Transverse colon (tissue), 4 donors: Measurements from ENCODE around the gene PPP1R12B. TPM values are rescaled to one million over a fixed set of nuclear protein-coding genes. Genes with fewer than 3 reads are reported as not detected.
A peak's percentile ranks its signal among the peaks of the same experiment; 100 is the strongest.

Experiments
- DNase-seq: peaks from one replicate; pipeline ENCODE4 v3.0.0-alpha.2; 2019
- H3K27ac ChIP-seq, 4 donors: fragments of 200-600 bp; sonication (generic); 2 replicates each; pipeline ENCODE4 v1.5.1; 2016 to 2018; ENCODE audit warnings: inconsistent platforms in 4 of 4
- H3K27me3 ChIP-seq: fragments of 200-600 bp; sonication (generic); 2 replicates; pipeline ENCODE4 v1.5.1; 2017; ENCODE audit warnings: inconsistent platforms
- H3K36me3 ChIP-seq, 4 donors: fragments of 200-600 bp; sonication (generic); 2 replicates each; pipeline ENCODE4 v1.5.1; 2017 to 2019; ENCODE audit warnings: inconsistent platforms in 4 of 4
- H3K4me1 ChIP-seq, 4 donors: fragments of 200-600 bp; sonication (generic); 2 replicates each; pipeline ENCODE4 v1.5.1; 2017 to 2020; ENCODE audit warnings: inconsistent platforms in 4 of 4
- H3K4me3 ChIP-seq, 4 donors: fragments of 200-600 bp; sonication (generic); 1 replicate in 1 of 4; 2 replicates in 3 of 4; pipeline versions ENCODE4 v1.5.1 to v1.6.1; 2017 to 2019; ENCODE audit warnings: inconsistent platforms in 4 of 4
- H3K9me3 ChIP-seq, 2 donors: fragments of 200-600 bp; sonication (generic); 2 replicates each; pipeline ENCODE4 v1.5.1; 2017 to 2019; ENCODE audit warnings: inconsistent platforms in 2 of 2
- EP300 ChIP-seq: sonication (generic); formaldehyde crosslinking; IDR thresholded peaks from one replicate; pipeline ENCODE4 v1.6.1; 2017; ENCODE audit warnings: antibody characterized with exemption, low read depth
- POLR2A ChIP-seq: fragments of 450-650 bp; IDR thresholded peaks from one replicate; pipeline ENCODE4 v1.6.1; 2016; ENCODE audit warnings: antibody characterized with exemption, mild to moderate bottlenecking, moderate library complexity
- POLR2AphosphoS5 ChIP-seq, 3 donors: sonication (generic); formaldehyde crosslinking; IDR thresholded peaks; one replicate each; pipeline ENCODE4 v1.6.1; 2016; ENCODE audit warnings: antibody characterized with exemption in 3 of 3
- WGBS, 2 donors: methylation state at CpG; one replicate each; pipeline ENCODE4 v1.1.5; 2018; ENCODE audit warnings: low coverage in 1 of 2; 5-methylcytosine and 5-hydroxymethylcytosine counted together
- in situ Hi-C, 4 donors: fragments of 200-750 bp; cut with MboI; loops; one replicate each; pipeline versions ENCODE4 v1.15.0 to v1.15.1; 2017; ENCODE audit warnings: low sequenced_read_pairs in 3 of 4, low pct_ligation_motif_present in 1 of 4, low pct_unique_long_range_greater_than_20kb in 1 of 4
- intact Hi-C: fragments of 100-400 bp; cut with DNase I; formaldehyde crosslinking; loops from one replicate; pipeline ENCODE4 v1.15.1; 2023; ENCODE audit warnings: low total_unique reads
- total RNA-seq, 4 donors: library from RNA; depleted of rRNA; stranded (reverse); fragments of >200 nt; gene quantifications; one replicate each; pipeline ENCODE4 v1.1.0, GENCODE V29; 2016
- TF ChIP-seq, protein P1 (sequence below), 5 experiments: fragments of 200-600 bp in 3 of 5; fragments of 450-650 bp in 2 of 5; sonication (generic) in 3 of 5; IDR thresholded peaks; 1 replicate in 2 of 5; 2 replicates in 3 of 5; pipeline ENCODE4 v1.5.1; 2016 to 2017; ENCODE audit warnings: antibody characterized with exemption in 5 of 5, inconsistent platforms in 3 of 5, mild to moderate bottlenecking in 2 of 5, moderate library complexity in 1 of 5

Gene PPP1R12B
- total RNA-seq, 4 donors from 2014 or later: 92.7 to 254 (median 137) TPM

DNA sequence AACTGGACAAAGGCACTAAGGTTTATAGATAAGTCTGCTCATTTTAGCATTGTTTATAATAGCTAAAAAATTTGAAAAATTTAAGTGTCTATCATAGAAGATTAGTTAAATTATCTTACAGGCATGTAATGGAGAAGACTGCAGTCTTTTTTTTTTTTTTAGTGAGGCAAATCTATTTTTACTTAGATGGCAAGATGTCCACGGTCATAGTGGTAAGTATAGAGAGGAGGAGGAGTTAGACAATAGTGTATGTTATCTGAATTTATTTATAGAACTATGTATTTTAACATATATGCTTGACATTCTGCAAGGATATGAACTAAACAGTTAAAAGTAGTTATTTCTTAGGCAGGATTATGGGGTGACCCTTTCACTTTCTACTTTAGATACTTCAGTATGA is 212.7 kb downstream of the PPP1R12B start:
- WGBS, 2 donors: 54 to 63% methylated on average over 1 of the region's 1 CpG
- intact Hi-C loops: no loop called here
- in situ Hi-C loops: no loop called here
- TF ChIP-seq, protein P1, sequence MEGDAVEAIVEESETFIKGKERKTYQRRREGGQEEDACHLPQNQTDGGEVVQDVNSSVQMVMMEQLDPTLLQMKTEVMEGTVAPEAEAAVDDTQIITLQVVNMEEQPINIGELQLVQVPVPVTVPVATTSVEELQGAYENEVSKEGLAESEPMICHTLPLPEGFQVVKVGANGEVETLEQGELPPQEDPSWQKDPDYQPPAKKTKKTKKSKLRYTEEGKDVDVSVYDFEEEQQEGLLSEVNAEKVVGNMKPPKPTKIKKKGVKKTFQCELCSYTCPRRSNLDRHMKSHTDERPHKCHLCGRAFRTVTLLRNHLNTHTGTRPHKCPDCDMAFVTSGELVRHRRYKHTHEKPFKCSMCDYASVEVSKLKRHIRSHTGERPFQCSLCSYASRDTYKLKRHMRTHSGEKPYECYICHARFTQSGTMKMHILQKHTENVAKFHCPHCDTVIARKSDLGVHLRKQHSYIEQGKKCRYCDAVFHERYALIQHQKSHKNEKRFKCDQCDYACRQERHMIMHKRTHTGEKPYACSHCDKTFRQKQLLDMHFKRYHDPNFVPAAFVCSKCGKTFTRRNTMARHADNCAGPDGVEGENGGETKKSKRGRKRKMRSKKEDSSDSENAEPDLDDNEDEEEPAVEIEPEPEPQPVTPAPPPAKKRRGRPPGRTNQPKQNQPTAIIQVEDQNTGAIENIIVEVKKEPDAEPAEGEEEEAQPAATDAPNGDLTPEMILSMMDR (IDR thresholded peaks at IDR 0.05): no peak
- TF ChIP-seq POLR2AphosphoS5 (IDR thresholded peaks at IDR 0.05): no peak
- Histone ChIP-seq H3K4me3 (no peak overlapping the region), H3K36me3 (peaks cover 0 to 17% (median 4%) of the 10 kb centered on the region in 4 donors), H3K27ac (peak overlapping the region; percentile 36 to 88 (median 71)), H3K9me3 (no peaks in the 10 kb centered on the region), H3K27me3 (no peaks in the 10 kb centered on the region), H3K4me1 (peaks cover 7 to 72% (median 26%) of the 10 kb centered on the region in 4 donors)
- DNase-seq: no peak

DNA sequence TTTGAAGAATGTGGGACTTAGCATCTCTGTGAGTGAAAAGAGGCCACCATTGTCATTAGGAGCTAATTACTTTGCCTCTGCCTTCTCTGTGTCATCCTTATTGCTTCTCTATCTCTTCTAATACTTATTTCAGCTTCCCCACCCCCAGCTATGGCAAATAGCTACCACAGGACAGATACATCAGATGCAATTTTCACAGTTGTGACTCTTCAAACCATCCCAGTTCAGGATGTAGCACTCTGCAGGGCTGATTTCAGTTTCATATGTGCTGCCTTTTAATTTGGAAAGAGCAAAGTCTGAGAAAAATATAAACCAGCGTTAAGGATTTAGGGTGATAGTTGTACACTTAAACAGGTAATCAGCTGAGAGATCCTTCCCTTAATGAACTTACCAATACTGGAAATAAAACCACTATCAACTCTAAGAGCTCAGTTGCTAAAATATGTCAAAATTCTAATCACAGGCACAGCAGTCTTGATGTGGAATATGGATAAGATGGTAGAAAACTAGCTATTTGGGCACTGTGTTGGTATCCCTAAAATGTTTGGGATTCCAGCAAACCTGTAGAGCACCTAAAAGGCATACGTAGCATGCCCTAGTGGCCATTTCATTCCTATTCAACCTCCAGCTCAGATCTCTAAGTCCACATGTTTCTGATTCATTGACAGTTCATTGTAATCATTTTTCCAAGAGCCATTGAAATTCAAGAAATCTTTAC is 213.4 kb downstream of the PPP1R12B start:
- intact Hi-C loops: no loop called here
- in situ Hi-C loops: no loop called here
- H3K9me3 ChIP-seq: no peaks in the 10 kb centered on the region
- peaks cover 12 to 72% (median 27%) of the 10 kb centered on the region in 4 donors for H3K4me1 ChIP-seq
- H3K4me3 ChIP-seq: no peak overlapping the region
- H3K27ac ChIP-seq: peak overlapping the region; percentile 36 to 88 (median 71)
- no peak for DNase-seq
- TF ChIP-seq, protein P1 (IDR thresholded peaks at IDR 0.05): peak in 2 of 5 experiments; percentile 7 to 19
- no peak for TF ChIP-seq POLR2AphosphoS5 (IDR thresholded peaks at IDR 0.05)
- H3K36me3 ChIP-seq: peaks cover 0 to 17% (median 4%) of the 10 kb centered on the region in 4 donors
- 72 to 80% methylated on average over 2 of the region's 2 CpGs for WGBS, 2 donors
- H3K27me3 ChIP-seq: no peaks in the 10 kb centered on the region

- DNase-seq: no peak
- intact Hi-C loops (no loop called here), in situ Hi-C loops (no loop called here)
- Histone ChIP-seq H3K36me3 (peaks cover 0 to 23% (median 4%) of the 10 kb centered on the region in 4 donors), H3K27me3 (no peaks in the 10 kb centered on the region), H3K4me3 (no peak overlapping the region), H3K27ac (peak overlapping the region; percentile 36 to 88 (median 71)), H3K4me1 (peaks cover 13 to 72% (median 26%) of the 10 kb centered on the region in 4 donors), H3K9me3 (no peaks in the 10 kb centered on the region)
- 81% methylated on average over 4 to 13 of the region's 13 CpGs for WGBS, 2 donors
- TF ChIP-seq POLR2AphosphoS5 (IDR thresholded peaks at IDR 0.05): no peak
- TF ChIP-seq, protein P1 (IDR thresholded peaks at IDR 0.05): no peak
- TF ChIP-seq POLR2A: no peak
- no peak for TF ChIP-seq EP300
Measured at GRCh38 chr1:202562444-202563060, 214.1 kb downstream of the PPP1R12B start.

DNA sequence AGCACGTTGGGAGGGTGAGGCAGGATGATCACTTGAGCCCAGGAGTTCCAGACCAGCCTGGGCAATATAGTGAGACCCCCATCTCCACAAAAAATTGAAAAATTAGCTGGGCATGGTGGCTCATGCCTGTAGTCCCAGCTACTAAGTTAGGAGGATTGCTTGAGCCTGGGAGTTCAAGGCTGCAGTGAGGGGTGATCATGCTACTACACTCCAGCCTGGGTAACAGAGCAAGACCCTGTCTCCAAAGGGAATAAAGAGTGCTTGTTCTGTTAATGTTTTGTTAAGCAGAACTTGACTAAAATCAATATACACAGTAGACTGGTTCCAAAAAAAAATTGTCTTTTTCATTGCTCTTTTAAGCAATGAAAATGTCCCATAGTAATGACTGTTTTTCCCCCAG is 215.3 kb downstream of the PPP1R12B start:
- no peaks in the 10 kb centered on the region for H3K27me3 ChIP-seq
- peaks cover 16 to 72% (median 27%) of the 10 kb centered on the region in 4 donors for H3K4me1 ChIP-seq
- in situ Hi-C loops (no loop called here), intact Hi-C loops (no loop called here)
- TF ChIP-seq POLR2A: no peak
- TF ChIP-seq POLR2AphosphoS5 (IDR thresholded peaks at IDR 0.05): no peak
- TF ChIP-seq EP300: no peak
- TF ChIP-seq, protein P1 (IDR thresholded peaks at IDR 0.05): no peak
- DNase-seq: no peak
- H3K4me3 ChIP-seq: no peak overlapping the region
- WGBS, 2 donors: 67 to 78% methylated on average over 1 of the region's 1 CpG
- H3K27ac ChIP-seq: peak overlapping the region; percentile 25 to 88 (median 71)
- H3K9me3 ChIP-seq: no peaks in the 10 kb centered on the region
- peaks cover 0 to 24% (median 4%) of the 10 kb centered on the region in 4 donors for H3K36me3 ChIP-seq
